Sigmoid colon (tissue), 7 donors: ENCODE results near the gene PCED1B. TPM values are rescaled to one million over a fixed set of nuclear protein-coding genes. Genes with fewer than 3 reads are reported as not detected.

ENCODE experiments used
- DNase-seq: peaks from one replicate; pipeline ENCODE4 v3.0.0-alpha.2; 2019
- H3K27ac ChIP-seq, 4 donors: fragments of 200-600 bp; sonication (generic); one replicate each; pipeline ENCODE4 v1.5.1; 2016 to 2019; ENCODE audit warnings: mild to moderate bottlenecking in 1 of 4
- H3K27me3 ChIP-seq, 3 donors: fragments of 200-600 bp; sonication (generic); one replicate each; pipeline ENCODE4 v1.5.1; 2019; ENCODE audit warnings: mild to moderate bottlenecking in 1 of 3
- H3K36me3 ChIP-seq, 4 donors: fragments of 200-600 bp; sonication (generic); one replicate each; pipeline ENCODE4 v1.5.1; 2016 to 2019
- H3K4me1 ChIP-seq, 4 donors: fragments of 200-600 bp; sonication (generic); one replicate each; pipeline ENCODE4 v1.5.1; 2017 to 2019
- H3K4me3 ChIP-seq, 4 donors: fragments of 200-600 bp; sonication (generic); one replicate each; pipeline ENCODE4 v1.5.1; 2017 to 2019; ENCODE audit warnings: mild to moderate bottlenecking in 2 of 4, moderate library complexity in 1 of 4
- H3K9me3 ChIP-seq, 4 donors: fragments of 200-600 bp in 3 of 4; sonication (generic) in 3 of 4; one replicate each; pipeline versions ENCODE4 v1.5.1 to v1.6.1; 2013 to 2019
- CTCF ChIP-seq, 4 experiments: fragments of 450-650 bp in 3 of 4; fragments of 200-600 bp in 1 of 4; IDR thresholded peaks; one replicate each; pipeline ENCODE4 v1.5.1; 2016 to 2019; ENCODE audit warnings: antibody characterized with exemption in 4 of 4, mild to moderate bottlenecking in 3 of 4, moderate library complexity in 2 of 4
- EP300 ChIP-seq, 4 donors: sonication (generic); formaldehyde crosslinking; IDR thresholded peaks; one replicate each; pipeline ENCODE4 v1.6.1; 2017; ENCODE audit warnings: antibody characterized with exemption in 4 of 4
- POLR2A ChIP-seq, 2 donors: fragments of 450-650 bp; IDR thresholded peaks; one replicate each; pipeline ENCODE4 v1.6.1; 2016; ENCODE audit warnings: antibody characterized with exemption in 2 of 2, mild to moderate bottlenecking in 2 of 2, moderate library complexity in 2 of 2
- POLR2AphosphoS5 ChIP-seq, 4 donors: sonication (generic); formaldehyde crosslinking; IDR thresholded peaks; one replicate each; pipeline ENCODE4 v1.6.1; 2017; ENCODE audit warnings: antibody characterized with exemption in 4 of 4
- WGBS, 2 donors: extraction: QIAGEN DNeasy Blood & Tissue Kit; methylation state at CpG; one replicate each; pipeline ENCODE4 v1.1.7; 2013; 5-methylcytosine and 5-hydroxymethylcytosine counted together
- intact Hi-C: fragments of 100-400 bp; cut with DNase I; formaldehyde crosslinking; loops from one replicate; pipeline ENCODE4 v1.15.1; 2023
- polyA plus RNA-seq, 3 donors: library from polyadenylated mRNA; stranded (reverse); fragments of 200-250 nt; gene quantifications; one replicate each; pipeline ENCODE4 v1.2.3, GENCODE V29; 2013
- small RNA-seq, 3 donors: library from RNA; depleted of rRNA; stranded (forward); fragments of <200 nt; gene quantifications; one replicate each; pipeline ENCODE3, GENCODE V24; 2016
- total RNA-seq, 4 donors: library from RNA; depleted of rRNA; stranded (reverse); fragments of >200 nt; gene quantifications; one replicate each; pipeline ENCODE4 v1.1.0, GENCODE V29; 2016
- donor health status: healthy with polysubstance abuse.
- donor health status: Bipolar disorder and iron deficiency.
- donor health status: healthy.

The PCED1B gene
- total and polyA plus RNA-seq, 7 donors: 1.2 to 11.9 (median 5.7) TPM

- no peak for DNase-seq
- intact Hi-C loops: no loop called here
- no peak overlapping the region for H3K27ac ChIP-seq
- no peaks in the 10 kb centered on the region for H3K9me3 ChIP-seq
- H3K36me3 ChIP-seq: no peaks in the 10 kb centered on the region
- peaks cover 0 to 16% (median 15%) of the 10 kb centered on the region in 4 donors for H3K4me1 ChIP-seq
- 80 to 81% methylated on average over 4 of the region's 4 CpGs for WGBS, 2 donors
- no peaks in the 10 kb centered on the region for H3K27me3 ChIP-seq
- TF ChIP-seq CTCF (IDR thresholded peaks at IDR 0.05): no peak
- TF ChIP-seq EP300 (IDR thresholded peaks at IDR 0.05): no peak
- TF ChIP-seq POLR2AphosphoS5 (IDR thresholded peaks at IDR 0.05): no peak
- TF ChIP-seq POLR2A (IDR thresholded peaks at IDR 0.05): no peak
- no peak overlapping the region for H3K4me3 ChIP-seq
Observed at GRCh38 chr12:47281667-47282171, 202.3 kb downstream of the PCED1B start.

DNA sequence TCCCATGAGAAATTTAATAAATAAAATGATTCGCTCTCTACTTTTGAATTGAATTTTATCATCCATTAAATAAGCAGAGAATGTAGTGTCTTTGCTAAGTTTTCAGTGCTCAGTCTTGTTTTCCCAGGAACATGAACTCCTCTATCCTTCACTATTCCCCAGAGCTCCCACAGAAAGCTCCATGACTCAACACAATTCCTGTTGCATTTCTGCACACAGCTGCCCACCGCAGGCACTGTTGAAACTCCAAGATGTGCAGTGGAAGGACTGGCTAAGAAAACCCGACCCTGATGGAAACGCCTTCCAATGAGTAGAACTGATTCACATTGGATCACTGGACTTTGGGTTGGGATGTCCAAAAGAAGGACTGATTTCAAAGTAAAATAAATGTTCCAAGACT lies 202.8 kb downstream of the PCED1B start:
- no peaks in the 10 kb centered on the region for H3K27me3 ChIP-seq
- H3K4me3 ChIP-seq: no peak overlapping the region
- no peaks in the 10 kb centered on the region for H3K36me3 ChIP-seq
- DNase-seq: no peak
- 94 to 99% methylated on average over 4 of the region's 4 CpGs for WGBS, 2 donors
- H3K9me3 ChIP-seq: no peaks in the 10 kb centered on the region
- no peak for TF ChIP-seq POLR2AphosphoS5 (IDR thresholded peaks at IDR 0.05)
- TF ChIP-seq POLR2A (IDR thresholded peaks at IDR 0.05): no peak
- TF ChIP-seq EP300 (IDR thresholded peaks at IDR 0.05): no peak
- no peak for TF ChIP-seq CTCF (IDR thresholded peaks at IDR 0.05)
- no peak overlapping the region for H3K27ac ChIP-seq
- intact Hi-C loops: no loop called here
- peaks cover 0 to 12% (median 10%) of the 10 kb centered on the region in 4 donors for H3K4me1 ChIP-seq

Small RNA genes lying within 50 kb of the gene (small RNA-seq; reads per million reads assigned to genes)
- gene MIR4698: 0 reads per million in 3 donors

Other genes with a start within 250 kb of the PCED1B start
- gene AMIGO2, start 338 bp downstream of the PCED1B start, total RNA-seq: 10 to 100 TPM; 33.2 to 68.1 (median 60.5) TPM
- gene AMIGO2, start 338 bp downstream of the PCED1B start, polyA plus RNA-seq: 1 to 10 TPM in 2 of 3 donors, under 1 TPM in 1; 0.46 to 5.3 (median 2.4) TPM